ENCODE data around the gene CYP4V2.

CYP4V2 gene

DNA sequence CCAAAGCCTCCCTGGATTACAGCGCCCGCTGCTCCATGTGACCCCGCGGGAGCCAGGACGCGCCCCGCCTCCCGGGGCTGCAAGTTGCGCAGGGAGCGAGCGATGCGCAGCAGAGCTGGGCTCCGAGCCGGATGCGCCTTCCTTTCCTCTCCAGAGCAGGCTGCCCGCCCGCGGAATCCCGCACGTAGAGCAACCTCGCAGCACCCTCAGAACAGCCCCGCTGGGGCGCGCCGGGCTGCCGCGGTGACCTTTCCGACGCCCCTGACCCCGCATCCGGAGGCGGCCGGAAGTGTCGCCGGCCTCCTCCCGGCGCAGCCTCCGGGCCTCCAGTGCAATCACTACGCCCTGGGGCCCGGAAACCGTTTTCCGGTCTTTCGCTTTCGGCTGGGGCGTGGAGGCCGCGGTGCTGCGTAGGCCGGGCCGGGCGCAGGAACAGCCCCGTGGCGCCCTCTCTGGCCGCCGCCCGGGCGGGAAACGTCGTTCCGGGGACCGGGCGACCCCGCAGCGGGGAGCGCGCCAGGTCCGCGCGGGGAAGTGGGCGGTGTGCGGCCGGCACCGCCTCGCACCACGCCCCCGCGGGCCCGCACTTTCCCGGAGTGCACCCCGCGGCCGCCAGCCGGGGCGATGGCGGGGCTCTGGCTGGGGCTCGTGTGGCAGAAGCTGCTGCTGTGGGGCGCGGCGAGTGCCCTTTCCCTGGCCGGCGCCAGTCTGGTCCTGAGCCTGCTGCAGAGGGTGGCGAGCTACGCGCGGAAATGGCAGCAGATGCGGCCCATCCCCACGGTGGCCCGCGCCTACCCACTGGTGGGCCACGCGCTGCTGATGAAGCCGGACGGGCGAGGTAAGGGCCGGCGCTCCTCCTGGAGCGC is at the start of gene CYP4V2:
CYP4V2 (plus strand) TSS at position 368 of the 866 bp plus-strand sequence; CDS start at position 625, 257 bp downstream.
- DNase-seq (ENCODE audit: low read depth in 2 of 2), result peak; percentile 83 to 85

- no peak for DNase-seq (ENCODE audit: low read depth in 2 of 2)
Measured at GRCh38 chr4:186144198-186144945, 47.0 kb upstream of the CYP4V2 start.

DNA sequence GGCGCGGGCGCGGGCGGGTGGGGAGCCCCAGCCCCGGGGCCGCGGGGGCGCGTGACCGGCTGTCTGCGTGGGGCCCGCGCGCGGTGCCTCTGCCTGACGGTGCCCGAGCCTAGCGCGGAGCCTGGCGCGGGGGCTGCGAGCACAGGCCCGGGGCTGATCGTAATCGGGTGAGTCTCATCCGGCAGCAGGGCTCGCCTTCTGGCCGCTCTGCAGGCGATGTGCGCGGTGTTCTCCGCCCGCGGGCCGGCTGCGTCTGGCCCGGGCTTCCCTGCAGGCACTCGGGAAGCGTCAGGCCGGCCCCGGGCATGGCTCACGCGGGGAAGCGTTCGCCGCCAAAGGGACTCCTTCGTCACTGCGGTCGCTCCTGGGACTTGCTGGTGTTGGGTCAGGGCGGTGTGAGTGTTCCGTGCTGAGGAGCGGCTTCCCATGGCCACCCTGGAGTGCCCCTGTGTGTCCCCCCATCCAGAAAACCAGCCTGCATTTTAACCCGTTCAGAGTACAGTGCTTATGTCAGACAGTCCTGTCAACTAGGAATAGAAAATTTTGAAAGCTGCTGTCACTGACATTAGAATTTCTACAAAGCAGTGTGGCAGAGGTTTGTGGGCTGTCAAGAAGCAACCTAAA is 46.3 kb upstream of the CYP4V2 start:
- DNase-seq (ENCODE audit: low read depth in 2 of 2), result no peak

DNA sequence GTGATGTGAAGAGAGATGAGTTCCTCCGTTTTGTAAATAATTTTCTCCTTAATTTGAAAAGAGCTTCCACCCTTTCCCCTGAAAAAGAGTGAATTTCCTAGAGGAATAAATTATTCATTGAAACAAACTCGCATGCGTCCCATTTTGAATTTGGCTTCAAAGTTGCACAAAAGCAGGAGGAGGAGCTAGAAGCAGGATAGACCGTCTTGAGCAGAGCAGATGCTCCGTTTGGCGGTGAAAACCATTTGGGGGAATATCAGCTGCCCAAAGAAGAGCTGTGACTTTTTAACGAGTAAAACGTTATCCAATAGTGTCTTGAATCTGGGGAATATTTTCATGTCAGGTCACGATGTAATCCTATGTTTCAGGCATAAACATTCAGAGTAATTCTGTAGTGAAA is 44.9 kb upstream of the CYP4V2 start:
- no peak for DNase-seq (ENCODE audit: low read depth in 2 of 2)

- DNase-seq (ENCODE audit: low read depth in 2 of 2), result no peak
Measured at GRCh38 chr4:186148336-186148975, 42.9 kb upstream of the CYP4V2 start.

GRCh38 chr4:186149872-186150271 is 41.5 kb upstream of the CYP4V2 start:
- DNase-seq (ENCODE audit: low read depth in 2 of 2), result peak in 1 of 2 donors; percentile 13

DNA sequence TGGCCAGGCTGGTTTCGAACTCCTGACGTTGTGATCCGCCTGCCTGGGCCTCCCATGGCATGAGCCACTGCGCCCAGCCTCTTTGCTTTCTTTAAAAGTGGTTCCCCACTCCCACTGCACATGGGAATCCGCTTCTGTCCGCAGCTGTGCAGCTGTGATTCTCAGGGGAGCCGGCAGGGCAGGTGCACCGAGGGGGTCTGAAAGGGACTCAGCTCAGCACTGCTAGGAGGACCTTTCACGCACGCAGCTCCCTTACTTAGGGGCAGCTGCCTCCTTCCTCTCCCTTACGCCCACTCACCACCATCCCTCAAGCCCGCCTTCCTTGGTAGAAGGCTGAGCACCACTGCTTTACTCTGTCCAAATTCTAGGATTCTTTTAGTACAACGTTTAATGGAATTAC is 40.4 kb upstream of the CYP4V2 start:
- DNase-seq (ENCODE audit: low read depth in 2 of 2), result no peak

DNA sequence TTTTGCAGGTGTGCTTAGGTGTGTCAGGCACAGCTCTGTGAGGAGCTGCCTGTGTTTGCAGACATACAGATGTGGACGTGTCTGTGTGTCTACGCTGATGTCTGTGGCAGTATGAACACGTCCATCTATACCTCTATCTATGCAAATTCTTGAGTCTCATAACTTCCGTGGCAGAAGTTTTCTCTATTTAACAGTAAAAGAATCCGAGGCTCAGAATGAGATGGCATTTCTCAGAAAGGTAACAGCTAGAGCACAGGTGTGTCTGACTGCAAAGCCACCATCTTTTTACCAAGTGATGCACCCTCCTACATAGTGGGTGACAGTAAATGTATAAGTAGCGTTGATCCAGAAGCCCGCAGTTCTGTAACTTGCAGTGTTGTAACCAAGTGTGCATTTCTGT is 39.9 kb upstream of the CYP4V2 start:
- DNase-seq (ENCODE audit: low read depth in 2 of 2), result no peak

- no peak for DNase-seq (ENCODE audit: low read depth in 2 of 2)
Measured at GRCh38 chr4:186158021-186158813, 33.1 kb upstream of the CYP4V2 start.

GRCh38 chr4:186158966-186159365 is 32.4 kb upstream of the CYP4V2 start:
- DNase-seq (ENCODE audit: low read depth in 2 of 2), result no peak

DNA sequence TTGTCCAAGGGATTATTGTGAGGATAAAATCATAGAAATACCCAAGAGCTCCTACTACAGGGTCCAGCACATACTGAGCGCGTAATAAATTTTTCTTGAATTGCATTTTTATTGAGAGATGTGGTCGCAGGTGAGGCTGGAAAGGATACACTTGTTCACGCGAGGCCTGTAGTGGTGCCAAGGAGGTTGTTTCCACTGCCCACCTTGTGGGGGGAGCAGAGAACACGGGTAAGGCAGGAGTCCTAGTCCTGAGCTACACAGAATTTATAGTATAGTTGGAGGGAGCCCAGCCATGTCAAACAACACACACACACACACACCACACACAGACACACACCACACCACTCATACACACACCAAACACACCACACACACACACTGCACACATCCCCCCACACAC is 31.8 kb upstream of the CYP4V2 start:
- no peak for DNase-seq (ENCODE audit: low read depth in 2 of 2)

DNA sequence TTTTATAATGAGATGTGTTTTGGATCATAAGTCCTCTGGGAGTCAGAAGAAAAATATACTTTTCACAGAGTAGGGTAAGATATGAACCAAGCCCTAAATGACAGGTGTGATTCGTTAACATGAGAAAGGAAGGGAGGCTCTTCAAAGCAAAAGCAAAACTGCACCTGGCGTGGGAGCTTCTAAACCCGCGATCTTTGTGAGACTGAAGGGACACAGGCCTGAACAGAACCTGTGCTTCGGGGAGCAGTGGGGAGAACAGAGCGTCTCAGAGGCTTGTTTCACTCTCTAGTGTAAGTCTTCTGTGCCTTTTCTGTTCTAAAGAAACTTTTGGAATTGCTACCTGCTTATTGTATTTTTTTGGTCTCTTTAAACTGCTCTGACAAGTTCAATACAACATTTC is 30.2 kb upstream of the CYP4V2 start:
- no peak for DNase-seq (ENCODE audit: low read depth in 2 of 2)

- DNase-seq (ENCODE audit: low read depth in 2 of 2), result no peak
Measured at GRCh38 chr4:186166852-186167512, 24.4 kb upstream of the CYP4V2 start.

DNA sequence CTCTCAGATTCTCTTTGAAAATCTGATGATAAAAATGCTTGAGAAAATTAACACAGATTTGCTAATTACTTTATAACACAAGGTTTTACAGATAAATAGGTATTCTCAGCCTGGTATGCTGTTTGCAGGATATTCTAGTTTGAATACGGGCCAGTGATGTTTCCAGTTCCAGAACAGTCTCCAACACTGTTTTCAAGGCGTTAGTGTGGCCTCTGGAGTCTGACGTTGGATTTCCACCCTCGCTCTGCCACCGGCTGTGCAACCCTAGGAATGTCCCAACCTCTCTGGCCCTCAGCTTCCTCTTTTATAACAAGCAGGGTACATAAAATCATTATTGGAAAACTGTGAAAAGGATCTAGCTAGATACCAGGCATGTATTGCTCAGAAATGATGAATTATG is 23.8 kb upstream of the CYP4V2 start:
- no peak for DNase-seq (ENCODE audit: low read depth in 2 of 2)

- no peak for DNase-seq (ENCODE audit: low read depth in 2 of 2)
Measured at GRCh38 chr4:186168750-186169149, 22.6 kb upstream of the CYP4V2 start.

GRCh38 chr4:186169333-186169944 is 21.9 kb upstream of the CYP4V2 start:
- no peak for DNase-seq (ENCODE audit: low read depth in 2 of 2)

- DNase-seq (ENCODE audit: low read depth in 2 of 2), result no peak
Measured at GRCh38 chr4:186169945-186170802, 21.2 kb upstream of the CYP4V2 start.

DNA sequence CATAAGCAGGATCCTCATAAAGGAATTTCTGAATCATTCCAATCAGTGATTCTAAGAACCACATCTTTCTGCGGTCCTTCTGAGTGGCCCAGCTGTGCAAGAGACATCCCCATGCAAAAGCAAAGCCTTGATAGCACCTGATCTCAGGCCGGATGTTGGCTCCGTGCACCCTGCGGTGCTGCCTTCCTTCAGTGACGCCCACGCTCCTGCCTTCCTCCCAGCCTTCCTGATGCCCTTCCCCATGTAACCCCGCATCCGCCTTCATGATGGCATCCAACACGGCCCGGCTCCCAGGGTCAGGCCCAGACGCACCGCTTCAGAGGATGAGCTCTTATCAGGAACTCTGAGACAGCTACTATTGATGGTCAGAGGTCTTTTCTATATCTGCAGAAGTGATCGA is 20.4 kb upstream of the CYP4V2 start:
- no peak for DNase-seq (ENCODE audit: low read depth in 2 of 2)

- no peak for DNase-seq (ENCODE audit: low read depth in 2 of 2)
Measured at GRCh38 chr4:186172546-186172945, 18.8 kb upstream of the CYP4V2 start.

All from stimulated activated CD8-positive, alpha-beta memory T cell treated with anti-CD3 and anti-CD28 coated beads, Interleukin-15, amount 100 ng/mL, for 48 hours (primary cell).